Loucy (cell line): ENCODE results near the gene MINDY3.

ENCODE experiments used
- H2AFZ ChIP-seq: fragments of 200-600 bp; sonication (generic); 2 replicates; pipeline ENCODE4 v1.6.0; 2016; ENCODE audit warnings: antibody characterized with exemption, mild to moderate bottlenecking, low read length, moderate library complexity
- H3F3A ChIP-seq: fragments of 200-600 bp; 2 replicates; pipeline ENCODE4 v1.6.0; 2016; ENCODE audit warnings: antibody characterized with exemption, low read depth, mild to moderate bottlenecking
- H3K27me3 ChIP-seq: fragments of 200-600 bp; sonication (generic); 2 replicates; pipeline ENCODE4 v1.6.1; 2014; ENCODE audit warnings: low read length, mild to moderate bottlenecking; ENCODE audit not compliant: insufficient read depth, poor library complexity, severe bottlenecking
- H3K36me3 ChIP-seq: fragments of 200-600 bp; sonication (generic); 2 replicates; pipeline ENCODE4 v1.6.1; 2016; ENCODE audit warnings: low read length; ENCODE audit not compliant: insufficient read depth
- H3K4me1 ChIP-seq: fragments of 200-600 bp; sonication (generic); 2 replicates; pipeline ENCODE4 v1.5.1; 2014; ENCODE audit warnings: low read length, mild to moderate bottlenecking; ENCODE audit not compliant: insufficient read depth, poor library complexity, severe bottlenecking
- H3K4me2 ChIP-seq: fragments of 200-600 bp; sonication (generic); 2 replicates; pipeline ENCODE4 v1.6.0; 2014; ENCODE audit warnings: antibody characterized with exemption, low read length, low read depth, mild to moderate bottlenecking; ENCODE audit not compliant: poor library complexity, severe bottlenecking
- H3K4me3 ChIP-seq: fragments of 200-600 bp; sonication (generic); 2 replicates; pipeline ENCODE4 v1.5.1; 2014; ENCODE audit warnings: low read length, mild to moderate bottlenecking, mixed read lengths; ENCODE audit not compliant: poor library complexity, severe bottlenecking
- H3K79me2 ChIP-seq: fragments of 200-600 bp; sonication (generic); 2 replicates; pipeline ENCODE4 v1.6.1; 2014; ENCODE audit warnings: low read length; ENCODE audit not compliant: insufficient read depth
- H3K9ac ChIP-seq: fragments of 200-600 bp; sonication (generic); 2 replicates; pipeline ENCODE4 v1.6.0; 2014; ENCODE audit warnings: mild to moderate bottlenecking, low read depth, low read length, moderate library complexity; ENCODE audit not compliant: poor library complexity, severe bottlenecking
- H3K9me2 ChIP-seq: fragments of 200-600 bp; sonication (generic); replicated peaks from 2 replicates; pipeline ENCODE4 v1.6.1; 2016; ENCODE audit warnings: low read depth, low read length, mixed read lengths
- H3K9me3 ChIP-seq: fragments of 200-600 bp; sonication (generic); 2 replicates; pipeline ENCODE4 v1.6.1; 2014; ENCODE audit warnings: mild to moderate bottlenecking, antibody characterized with exemption, low read length, low read depth; ENCODE audit not compliant: insufficient read depth
- H4K20me1 ChIP-seq: fragments of 200-600 bp; sonication (generic); 2 replicates; pipeline ENCODE4 v1.6.0; 2014; ENCODE audit warnings: antibody characterized with exemption, low read length, mild to moderate bottlenecking; ENCODE audit not compliant: insufficient read depth, poor library complexity, severe bottlenecking
- EZH2phosphoT487 ChIP-seq: fragments of 200-600 bp; IDR thresholded peaks from 2 replicates; pipeline ENCODE4 v1.6.1; 2018; ENCODE audit warnings: antibody characterized with exemption, mild to moderate bottlenecking, moderate library complexity, borderline replicate concordance
- TF ChIP-seq, protein P1 (sequence below): fragments of 200-600 bp; sonication (generic); conservative IDR thresholded peaks from 2 replicates; pipeline ENCODE4 v1.5.1; 2014; ENCODE audit warnings: mild to moderate bottlenecking, antibody characterized with exemption, low read length

Gene MINDY3

GRCh38 chr10:15741581-15741980, 118.7 kb downstream of the MINDY3 start:
- Histone ChIP-seq H4K20me1 (no peaks in the 10 kb centered on the region), H2AFZ (no peak overlapping the region), H3K4me3 (no peak overlapping the region), H3K4me2 (no peak overlapping the region), H3K79me2 (no peaks in the 10 kb centered on the region), H3K9me2 (no peaks in the 10 kb centered on the region), H3K4me1 (no peaks in the 10 kb centered on the region), H3K9me3 (no peaks in the 10 kb centered on the region), H3K36me3 (no peaks in the 10 kb centered on the region), H3K9ac (no peak overlapping the region), H3K27me3 (no peaks in the 10 kb centered on the region), H3F3A (no peaks in the 10 kb centered on the region)
- TF ChIP-seq EZH2phosphoT487: no peak
- TF ChIP-seq, protein P1, sequence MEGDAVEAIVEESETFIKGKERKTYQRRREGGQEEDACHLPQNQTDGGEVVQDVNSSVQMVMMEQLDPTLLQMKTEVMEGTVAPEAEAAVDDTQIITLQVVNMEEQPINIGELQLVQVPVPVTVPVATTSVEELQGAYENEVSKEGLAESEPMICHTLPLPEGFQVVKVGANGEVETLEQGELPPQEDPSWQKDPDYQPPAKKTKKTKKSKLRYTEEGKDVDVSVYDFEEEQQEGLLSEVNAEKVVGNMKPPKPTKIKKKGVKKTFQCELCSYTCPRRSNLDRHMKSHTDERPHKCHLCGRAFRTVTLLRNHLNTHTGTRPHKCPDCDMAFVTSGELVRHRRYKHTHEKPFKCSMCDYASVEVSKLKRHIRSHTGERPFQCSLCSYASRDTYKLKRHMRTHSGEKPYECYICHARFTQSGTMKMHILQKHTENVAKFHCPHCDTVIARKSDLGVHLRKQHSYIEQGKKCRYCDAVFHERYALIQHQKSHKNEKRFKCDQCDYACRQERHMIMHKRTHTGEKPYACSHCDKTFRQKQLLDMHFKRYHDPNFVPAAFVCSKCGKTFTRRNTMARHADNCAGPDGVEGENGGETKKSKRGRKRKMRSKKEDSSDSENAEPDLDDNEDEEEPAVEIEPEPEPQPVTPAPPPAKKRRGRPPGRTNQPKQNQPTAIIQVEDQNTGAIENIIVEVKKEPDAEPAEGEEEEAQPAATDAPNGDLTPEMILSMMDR: no peak

- Histone ChIP-seq H3K36me3 (no peaks in the 10 kb centered on the region), H3K4me3 (no peak overlapping the region), H3K27me3 (no peaks in the 10 kb centered on the region)
These were observed 120.0 kb downstream of the MINDY3 start for GRCh38 chr10:15740261-15740660.

GRCh38 chr10:15739254-15739970, 120.9 kb downstream of the MINDY3 start:
- no peaks in the 10 kb centered on the region for H3K79me2 ChIP-seq
- no peaks in the 10 kb centered on the region for H3F3A ChIP-seq
- no peak overlapping the region for H3K9ac ChIP-seq
- TF ChIP-seq, protein P1: no peak
- no peak for TF ChIP-seq EZH2phosphoT487
- no peak overlapping the region for H3K4me3 ChIP-seq
- no peaks in the 10 kb centered on the region for H4K20me1 ChIP-seq
- H3K4me1 ChIP-seq: no peaks in the 10 kb centered on the region
- no peak overlapping the region for H3K4me2 ChIP-seq
- no peaks in the 10 kb centered on the region for H3K36me3 ChIP-seq
- H3K27me3 ChIP-seq: no peaks in the 10 kb centered on the region
- H3K9me3 ChIP-seq: no peaks in the 10 kb centered on the region
- H2AFZ ChIP-seq: no peak overlapping the region
- H3K9me2 ChIP-seq: no peaks in the 10 kb centered on the region

More at GRCh38 chr10:15740261-15740660, 120.0 kb downstream of the MINDY3 start:
- Histone ChIP-seq H3F3A (no peaks in the 10 kb centered on the region), H3K9ac (no peak overlapping the region), H3K4me1 (no peaks in the 10 kb centered on the region), H3K4me2 (no peak overlapping the region), H4K20me1 (no peaks in the 10 kb centered on the region), H2AFZ (no peak overlapping the region), H3K79me2 (no peaks in the 10 kb centered on the region), H3K9me2 (no peaks in the 10 kb centered on the region), H3K9me3 (no peaks in the 10 kb centered on the region)
- no peak for TF ChIP-seq EZH2phosphoT487
- TF ChIP-seq, protein P1: no peak
